GM12801 (cell line): ENCODE results near the gene CAPN1.

ENCODE experiments used
- TF ChIP-seq, protein P1 (sequence below): IDR thresholded peaks from one replicate; pipeline ENCODE4 v1.5.1; 2011; ENCODE audit warnings: control low read depth; ENCODE audit not compliant: insufficient read length; ENCODE audit errors: extremely low read depth

CAPN1 gene

GRCh38 chr11:65165410-65166317 is 16.1 kb upstream of the CAPN1 start:
- TF ChIP-seq, protein P1, sequence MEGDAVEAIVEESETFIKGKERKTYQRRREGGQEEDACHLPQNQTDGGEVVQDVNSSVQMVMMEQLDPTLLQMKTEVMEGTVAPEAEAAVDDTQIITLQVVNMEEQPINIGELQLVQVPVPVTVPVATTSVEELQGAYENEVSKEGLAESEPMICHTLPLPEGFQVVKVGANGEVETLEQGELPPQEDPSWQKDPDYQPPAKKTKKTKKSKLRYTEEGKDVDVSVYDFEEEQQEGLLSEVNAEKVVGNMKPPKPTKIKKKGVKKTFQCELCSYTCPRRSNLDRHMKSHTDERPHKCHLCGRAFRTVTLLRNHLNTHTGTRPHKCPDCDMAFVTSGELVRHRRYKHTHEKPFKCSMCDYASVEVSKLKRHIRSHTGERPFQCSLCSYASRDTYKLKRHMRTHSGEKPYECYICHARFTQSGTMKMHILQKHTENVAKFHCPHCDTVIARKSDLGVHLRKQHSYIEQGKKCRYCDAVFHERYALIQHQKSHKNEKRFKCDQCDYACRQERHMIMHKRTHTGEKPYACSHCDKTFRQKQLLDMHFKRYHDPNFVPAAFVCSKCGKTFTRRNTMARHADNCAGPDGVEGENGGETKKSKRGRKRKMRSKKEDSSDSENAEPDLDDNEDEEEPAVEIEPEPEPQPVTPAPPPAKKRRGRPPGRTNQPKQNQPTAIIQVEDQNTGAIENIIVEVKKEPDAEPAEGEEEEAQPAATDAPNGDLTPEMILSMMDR = no peak

- TF ChIP-seq, protein P1 = no peak
Observed at GRCh38 chr11:65166893-65167292, 14.8 kb upstream of the CAPN1 start.

DNA sequence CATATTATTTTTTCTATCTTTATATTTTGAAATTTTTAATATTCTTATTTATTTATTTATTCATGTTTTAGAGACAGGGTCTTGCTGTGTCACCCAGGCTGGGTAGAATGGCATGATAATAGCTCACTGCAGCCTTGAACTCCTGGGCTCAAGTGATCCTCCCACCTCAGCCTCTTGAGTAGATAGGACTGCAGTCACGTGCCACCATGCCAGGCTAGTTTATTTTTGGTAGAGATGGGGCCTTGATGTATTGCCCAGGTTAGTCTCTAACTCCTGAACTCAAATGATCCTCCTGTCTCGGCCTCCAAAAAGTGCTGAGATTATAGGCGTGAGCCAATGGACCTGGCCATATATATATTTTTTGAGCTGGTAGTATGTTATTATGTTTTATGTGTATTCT is 14.1 kb upstream of the CAPN1 start:
- TF ChIP-seq, protein P1 = no peak

- TF ChIP-seq, protein P1 = no peak
Observed at GRCh38 chr11:65169164-65169641, 12.5 kb upstream of the CAPN1 start.

DNA sequence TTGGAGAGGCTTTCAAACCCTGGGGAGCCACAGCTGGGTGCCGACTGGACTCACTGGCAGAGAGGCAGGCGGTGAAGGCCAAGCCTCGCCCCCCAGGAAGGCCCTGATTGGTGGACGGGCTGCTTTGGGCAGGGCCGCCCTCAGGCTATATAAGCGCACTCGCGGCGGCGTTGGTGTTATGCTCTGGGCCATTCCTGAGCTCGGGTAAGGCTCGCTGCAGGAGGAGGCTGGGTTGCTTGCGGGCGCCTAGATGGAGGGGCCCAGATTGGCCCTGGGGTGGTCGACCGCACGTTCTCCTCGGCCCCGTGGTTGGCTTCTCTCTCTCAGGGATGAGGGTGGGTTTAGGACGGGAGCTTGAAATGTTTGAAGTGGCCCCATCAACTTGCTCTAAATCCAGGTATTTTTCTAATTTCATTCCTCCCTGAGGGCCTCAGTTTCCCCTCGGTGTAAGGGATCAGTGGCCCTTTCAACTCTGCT is 11.6 kb upstream of the CAPN1 start, which contains the start of gene SPDYC:
Gene SPDYC, plus strand, starts transcription at position 176 of the 477 bp plus-strand sequence. CDS start 1,125 bp downstream, outside the sequence.
- TF ChIP-seq, protein P1 = no peak

GRCh38 chr11:65172600-65172999 is 9.1 kb upstream of the CAPN1 start:
- TF ChIP-seq, protein P1 = no peak

DNA sequence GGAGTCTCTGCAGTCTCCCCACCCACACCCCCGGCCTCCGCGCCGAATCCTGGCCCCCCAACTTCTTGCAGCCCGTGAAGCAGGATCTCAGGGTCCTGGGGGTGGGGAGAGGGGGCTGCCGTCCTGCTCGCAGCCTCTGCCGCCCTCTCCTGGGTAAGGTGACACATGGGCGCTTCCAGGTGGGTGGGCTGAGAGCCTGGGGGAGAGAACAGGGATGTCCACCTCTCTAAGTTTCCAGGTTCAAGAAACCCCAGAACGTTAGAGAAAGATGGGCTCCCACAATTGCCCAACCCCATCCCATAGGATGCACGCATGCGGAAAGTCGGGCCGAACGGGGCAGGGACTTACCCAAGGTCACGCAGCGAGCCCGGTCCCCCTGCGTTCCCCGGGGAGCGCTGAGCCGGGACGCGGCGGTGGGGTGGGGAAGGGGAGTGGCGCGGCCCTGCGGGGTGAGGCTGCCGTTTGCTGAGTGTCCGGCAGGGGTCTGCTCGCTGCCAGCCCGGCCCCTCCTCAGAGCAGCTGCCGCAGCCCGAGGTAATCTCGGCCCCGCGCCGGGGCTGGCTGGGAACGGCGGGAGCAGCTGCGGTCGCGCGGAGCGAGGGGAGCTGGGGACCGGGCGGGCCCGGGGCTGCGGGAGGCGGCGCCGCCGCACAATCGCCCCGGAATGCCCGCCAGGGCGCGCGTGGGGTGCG is 705 bp upstream of the CAPN1 start:
- TF ChIP-seq, protein P1 = no peak
